ENCODE measurements around the gene SEPTIN6.

The SEPTIN6 gene

DNA sequence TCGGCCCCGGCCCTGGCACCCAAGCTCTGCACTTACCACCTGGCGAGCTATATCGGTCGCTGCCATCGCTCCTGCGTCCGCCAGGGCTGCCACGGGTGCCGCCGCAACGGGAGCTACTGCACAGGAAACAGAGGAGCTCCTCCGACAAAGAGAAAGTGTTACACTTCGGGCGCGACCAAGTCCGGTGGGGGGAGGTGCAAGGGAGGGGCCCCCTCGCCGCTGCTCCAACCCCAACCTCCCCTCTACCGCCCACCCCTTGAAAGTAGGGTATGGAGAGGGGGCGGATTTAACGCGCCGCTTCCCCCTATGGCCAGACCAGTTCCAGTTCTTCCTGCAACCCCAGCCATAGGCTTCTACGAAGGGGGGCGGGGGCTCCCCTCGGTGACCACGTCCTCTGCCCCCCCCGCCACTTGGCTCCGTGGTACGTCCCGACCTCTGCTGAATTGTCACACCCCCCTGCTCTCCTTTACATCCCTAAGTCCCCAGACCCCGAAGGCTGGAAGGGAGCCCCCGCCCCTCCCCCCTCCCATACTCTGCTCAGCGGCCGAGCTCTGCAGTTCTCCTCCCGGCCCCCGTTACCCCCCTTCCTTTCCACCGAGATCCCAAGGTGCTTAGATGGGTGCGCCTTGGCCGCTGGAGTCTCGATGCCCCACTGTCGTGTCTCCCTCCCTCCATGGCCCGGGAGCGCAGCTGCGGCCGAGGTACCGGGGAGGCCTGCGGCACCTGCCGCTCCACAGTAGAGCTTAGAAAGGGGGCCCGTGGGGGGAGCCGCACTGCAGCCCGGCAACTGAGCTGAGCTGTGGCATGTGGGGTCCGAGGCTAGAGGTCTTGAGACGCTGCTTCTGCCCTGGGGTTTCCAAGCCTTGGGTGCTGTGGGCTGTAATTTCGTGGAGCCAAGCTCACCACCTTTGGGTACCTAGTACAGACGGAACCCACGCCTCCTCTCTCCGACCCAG lies at the start of gene SEPTIN6:
Gene SEPTIN6, minus strand, starts transcription at position 129 of the 956 bp plus-strand sequence. Its CDS starts 63 bp downstream, at position 66.
- DNase-seq = peak; percentile 83

DNA sequence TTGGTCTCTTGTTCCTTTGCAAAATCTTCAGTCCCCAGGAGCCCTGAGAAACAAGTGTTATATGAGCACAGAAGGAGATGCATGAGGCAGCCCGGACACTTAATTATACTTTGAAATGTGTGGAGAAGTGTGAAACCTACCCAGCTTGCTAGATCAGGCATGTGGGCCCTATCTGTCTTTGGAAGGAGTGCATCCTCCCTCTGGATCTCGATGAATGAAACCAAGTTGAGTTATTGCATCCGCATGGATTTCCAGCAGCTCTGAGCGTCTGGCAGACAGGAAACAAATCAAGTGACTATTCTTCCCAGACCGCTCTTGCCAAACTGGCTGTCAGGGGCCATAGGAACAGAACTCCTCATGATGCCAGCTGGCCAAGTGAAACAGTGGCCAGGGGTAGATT lies 45.8 kb upstream of the SEPTIN6 start:
- DNase-seq = no peak

GRCh38 chrX:119736206-119736764 lies 43.3 kb upstream of the SEPTIN6 start:
- DNase-seq = no peak

DNA sequence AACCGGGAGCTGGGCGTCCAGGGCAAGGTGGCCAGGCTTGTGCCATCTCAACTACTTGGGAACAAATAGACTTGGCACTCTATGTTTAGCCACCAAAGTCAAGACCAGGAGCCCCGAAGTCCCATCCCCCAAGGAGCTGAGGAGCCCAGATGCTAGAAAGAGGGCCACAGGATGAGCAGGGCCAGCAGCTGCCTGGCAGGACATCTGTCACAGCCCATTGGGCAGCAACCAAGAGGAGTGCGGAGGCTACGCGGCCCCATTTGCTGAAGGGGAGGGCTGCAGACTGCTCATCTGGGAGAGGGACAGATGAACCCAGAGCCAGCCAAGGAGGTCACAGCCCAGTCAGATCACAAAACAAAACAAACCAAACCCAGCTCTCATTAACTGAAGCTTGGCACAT lies 42.5 kb upstream of the SEPTIN6 start:
- DNase-seq = no peak

DNA sequence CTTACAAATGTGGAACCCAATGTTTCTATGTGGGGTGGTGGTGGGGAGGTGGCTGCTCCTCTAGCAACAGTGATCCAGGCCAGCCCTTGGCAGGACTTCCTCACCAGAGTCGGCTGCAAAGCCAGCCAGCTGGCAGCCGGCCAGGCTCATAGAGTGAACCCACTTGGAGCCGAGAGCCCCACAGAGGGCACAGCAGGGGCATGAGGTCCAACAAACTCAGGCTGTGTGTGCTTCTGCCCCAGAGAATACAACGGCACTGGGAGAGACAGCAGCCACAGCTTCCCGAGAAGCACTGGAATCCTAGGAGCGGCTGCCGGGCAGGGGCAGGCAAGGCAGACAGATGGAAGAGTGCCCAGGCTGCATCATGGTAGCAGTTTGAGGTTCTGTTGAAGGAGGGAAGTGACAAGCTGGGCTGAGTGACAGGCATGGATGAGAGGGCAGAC lies 42.0 kb upstream of the SEPTIN6 start:
- no peak for DNase-seq

GRCh38 chrX:119729408-119730201 lies 36.6 kb upstream of the SEPTIN6 start:
- peak; percentile 64 for DNase-seq

DNA sequence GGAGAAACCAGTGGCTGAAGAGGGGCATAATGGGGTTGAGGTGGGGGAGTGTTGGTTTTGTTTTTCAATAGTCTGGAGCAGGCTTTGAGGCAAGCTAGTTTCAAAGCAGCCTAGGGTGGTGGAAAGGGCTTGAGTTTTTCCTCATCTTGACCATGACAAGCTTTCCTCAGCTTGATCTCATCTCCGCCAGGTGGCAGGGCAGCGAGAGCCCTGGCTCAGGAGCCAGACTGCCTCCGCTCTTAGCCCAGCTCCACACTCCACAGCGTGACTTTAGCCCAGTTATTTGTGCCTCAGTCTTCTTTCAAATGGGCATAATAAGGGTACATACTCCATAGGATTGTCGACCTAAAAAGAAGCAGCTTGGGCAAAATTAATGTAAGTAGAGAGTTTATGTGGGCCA lies 35.5 kb upstream of the SEPTIN6 start:
- no peak for DNase-seq

DNA sequence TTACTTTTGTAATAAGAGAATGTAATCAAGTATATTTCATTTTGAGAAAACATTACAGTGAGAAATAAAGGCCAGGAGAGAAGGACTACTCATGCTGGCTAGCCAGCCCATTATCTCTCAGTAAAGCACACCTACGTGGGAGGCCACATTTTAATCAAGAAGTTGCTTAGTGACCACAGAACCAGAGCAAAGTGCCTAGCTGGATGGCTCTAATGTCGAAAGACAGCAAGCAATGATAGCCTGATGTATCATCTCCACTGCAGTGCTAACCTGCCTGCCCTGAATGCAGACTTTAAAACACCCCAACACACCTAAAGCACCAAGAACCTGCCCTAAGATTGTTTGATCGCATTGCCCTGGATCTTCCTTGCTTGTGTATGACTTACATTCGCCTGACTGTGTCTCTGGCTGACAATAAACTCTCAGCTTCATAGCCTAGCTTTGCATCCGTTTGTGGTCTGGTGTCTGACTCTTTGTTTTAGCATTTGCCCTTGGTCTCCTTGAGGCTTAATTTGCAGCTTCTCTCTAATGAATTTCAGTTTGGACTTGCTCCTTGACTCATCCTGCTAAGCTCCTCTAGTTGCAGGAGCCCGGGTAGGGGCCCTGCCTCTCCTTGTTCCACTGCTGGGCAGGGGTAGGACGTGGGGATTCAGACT lies 34.1 kb upstream of the SEPTIN6 start:
- peak; percentile 1 for DNase-seq

GRCh38 chrX:119721926-119722325 lies 29.0 kb upstream of the SEPTIN6 start:
- DNase-seq = no peak

DNA sequence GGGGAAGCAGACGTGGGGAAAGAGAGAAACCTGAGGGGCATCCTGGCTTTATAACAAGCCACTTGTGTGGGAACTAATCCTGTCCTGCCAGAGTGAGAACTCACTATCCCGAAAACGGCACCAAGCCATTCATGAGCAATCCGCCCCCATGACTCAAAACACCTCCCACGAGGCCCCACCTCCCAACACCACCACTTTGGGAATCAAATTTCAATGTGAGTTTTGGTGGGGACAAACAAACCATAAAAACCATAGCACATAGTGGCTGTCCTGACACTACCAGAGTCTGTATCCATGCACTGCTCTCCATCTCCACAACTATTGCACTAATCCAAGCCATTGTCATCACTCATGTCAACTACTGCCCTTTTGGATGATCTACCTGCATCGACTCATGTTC lies 28.5 kb upstream of the SEPTIN6 start:
- no peak for DNase-seq

DNA sequence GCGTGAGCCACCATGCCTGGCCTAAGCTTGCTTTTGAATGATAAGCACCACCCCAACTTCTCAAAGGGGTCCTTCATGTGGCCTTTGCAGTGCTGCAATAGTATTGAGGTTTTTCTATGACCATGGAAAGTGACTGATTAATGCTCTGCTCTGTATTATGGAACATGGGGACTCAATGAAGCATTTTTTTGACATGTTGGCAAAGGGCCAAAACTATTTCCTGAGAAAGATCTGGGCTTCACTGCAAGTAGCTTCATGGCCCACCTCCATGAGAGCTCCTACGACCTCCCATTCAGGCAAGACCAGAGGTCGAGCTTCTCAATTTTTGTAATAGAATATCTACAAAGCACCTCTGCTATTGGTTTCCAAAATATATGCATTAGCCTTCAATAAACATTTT lies 16.7 kb upstream of the SEPTIN6 start:
- no peak for DNase-seq

DNA sequence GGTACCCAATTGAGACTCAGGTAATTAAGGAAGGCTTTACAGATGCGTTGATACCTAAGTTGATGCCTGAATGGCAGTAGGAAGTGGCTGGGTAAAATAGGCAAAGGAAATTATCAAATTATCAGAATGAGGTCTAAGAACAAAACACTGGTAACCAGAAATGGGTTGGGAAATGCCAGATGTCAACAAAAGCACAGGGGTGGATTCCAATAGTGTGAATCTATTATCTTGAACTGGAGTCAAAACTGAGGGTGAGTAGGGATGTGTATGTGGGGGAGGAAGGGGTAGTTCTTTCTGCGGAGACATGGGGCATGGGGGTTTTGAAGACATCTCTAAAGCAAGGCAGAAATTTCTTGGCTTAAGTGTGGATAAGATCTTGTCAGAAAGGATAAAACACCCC lies 16.0 kb upstream of the SEPTIN6 start:
- DNase-seq = no peak

DNA sequence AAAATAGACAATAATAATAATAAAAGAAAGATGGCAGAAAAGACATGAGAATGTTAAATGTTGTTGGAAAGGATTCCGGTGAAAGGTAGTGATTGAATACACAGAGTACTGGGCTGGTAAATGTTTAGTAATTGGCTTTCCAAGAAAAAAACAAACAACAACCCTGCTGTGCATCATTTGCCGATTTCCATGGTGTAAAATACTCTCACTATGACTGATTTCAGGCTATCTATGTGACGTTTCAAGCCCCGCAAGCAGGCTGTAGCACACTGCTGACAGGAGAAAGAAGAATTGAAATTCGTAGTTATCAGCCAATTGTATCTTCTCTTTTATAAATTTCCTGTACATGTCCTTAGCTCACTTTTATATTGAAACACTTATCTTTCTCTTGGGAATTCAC lies 13.6 kb upstream of the SEPTIN6 start:
- no peak for DNase-seq

DNA sequence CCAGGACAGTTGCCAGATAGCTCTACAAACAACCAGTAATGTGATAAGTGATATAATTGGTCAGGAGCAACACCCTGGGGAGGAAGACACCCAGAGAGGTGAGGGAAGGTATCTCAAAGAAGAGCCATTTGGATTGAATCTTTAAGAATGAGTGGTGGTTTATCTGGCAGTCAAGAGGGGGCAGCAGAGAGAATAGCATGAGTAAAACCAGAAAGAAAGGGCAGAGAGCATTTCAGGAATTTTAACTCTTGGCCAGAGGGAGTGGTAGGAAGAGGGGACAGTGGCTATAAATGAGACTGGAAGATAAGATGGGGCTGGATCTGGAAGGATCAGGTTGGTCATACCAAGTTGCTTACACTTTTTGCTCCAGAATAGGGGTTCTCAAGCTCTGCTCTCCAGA lies 5.9 kb upstream of the SEPTIN6 start:
- no peak for DNase-seq

GRCh38 chrX:119696251-119696890 lies 3.4 kb upstream of the SEPTIN6 start:
- DNase-seq = no peak

GRCh38 chrX:119695535-119696050 lies 2.6 kb upstream of the SEPTIN6 start:
- DNase-seq = no peak

DNA sequence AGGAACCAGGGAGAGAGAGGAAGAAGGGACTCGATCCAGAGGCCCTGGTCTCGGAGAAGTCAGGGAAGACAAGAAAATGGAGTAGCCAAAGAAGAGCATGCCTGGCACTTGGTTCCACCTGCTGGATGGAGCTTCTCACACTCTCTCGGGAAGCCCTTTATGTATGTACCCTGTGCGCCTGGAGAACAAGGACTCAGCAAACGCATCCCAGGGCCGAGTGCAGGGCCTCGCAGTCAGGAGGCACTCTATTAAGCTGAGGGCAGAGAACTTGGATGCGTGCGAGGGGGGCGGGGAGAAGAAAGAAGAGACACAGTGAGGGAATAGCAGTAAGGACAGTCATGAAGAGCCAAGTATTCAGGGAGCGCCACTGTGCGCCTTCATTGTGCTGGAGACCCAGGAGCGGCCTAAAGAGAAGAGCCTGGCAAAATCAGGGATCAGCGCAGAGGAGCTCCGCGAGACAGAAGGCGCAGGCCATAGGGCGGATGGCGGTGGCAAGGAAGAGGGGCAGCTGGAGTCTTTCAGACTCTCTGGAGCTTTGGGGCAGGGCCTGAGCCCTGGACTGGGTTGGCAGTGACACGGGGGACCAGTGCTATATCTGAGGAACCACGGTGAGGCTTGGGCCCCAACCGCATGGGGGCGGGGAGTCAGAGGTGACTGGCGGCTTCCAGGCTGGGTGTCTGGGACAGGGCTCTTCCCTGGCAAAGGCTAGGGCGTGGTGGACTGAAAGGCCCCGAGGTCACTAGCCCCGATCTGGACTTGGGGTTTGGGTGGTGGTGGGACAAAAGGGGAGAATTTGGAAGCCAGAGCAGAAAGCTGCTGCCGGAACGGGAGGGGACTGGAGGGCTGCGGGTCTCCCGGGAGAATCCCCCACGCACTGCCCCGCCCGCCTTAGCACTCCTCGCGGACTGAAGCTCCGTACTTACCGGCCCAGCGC lies 1.9 kb upstream of the SEPTIN6 start:
- no peak for DNase-seq

- DNase-seq = no peak
Measured at GRCh38 chrX:119693996-119694451, 1.1 kb upstream of the SEPTIN6 start.

GRCh38 chrX:119692191-119693039 lies 553 bp downstream of the SEPTIN6 start:
- peak; percentile 69 for DNase-seq

All from activated naive CD4-positive, alpha-beta T cell treated with Interleukin-2 at 50 U/mL for 16 hours (primary cell).